Colonic mucosa (tissue), 4 donors: ENCODE measurements around the gene TMEM140. TPM values are rescaled to one million over a fixed set of nuclear protein-coding genes. Genes with fewer than 3 reads are reported as not detected.
"Not testable (repeated sequence)": the region's sequence is repeated elsewhere in the genome, so short reads cannot be mapped to it uniquely, and the experiment has no call there.

ENCODE experiments used
- DNase-seq: peaks from one replicate; pipeline ENCODE4 v3.0.0-alpha.2; 2020
- H3K27ac ChIP-seq: fragments of 200-600 bp; one replicate; pipeline ENCODE4 v1.8.0; 2021
- H3K27me3 ChIP-seq: fragments of 200-600 bp; one replicate; pipeline ENCODE4 v1.8.0; 2021
- H3K36me3 ChIP-seq: fragments of 200-600 bp; one replicate; pipeline ENCODE4 v1.8.0; 2021
- H3K4me1 ChIP-seq: fragments of 200-600 bp; one replicate; pipeline ENCODE4 v1.8.0; 2021; ENCODE audit warnings: mild to moderate bottlenecking
- H3K4me3 ChIP-seq: fragments of 200-600 bp; one replicate; pipeline ENCODE4 v1.8.0; 2021
- H3K9ac ChIP-seq, 2 donors: one replicate each; pipeline ENCODE4 v1.7.0; 2013; ENCODE audit warnings: control low read depth in 2 of 2, low read depth in 2 of 2, low read length in 2 of 2
- H3K9me3 ChIP-seq: fragments of 200-600 bp; one replicate; pipeline ENCODE4 v1.8.0; 2021
- intact Hi-C: fragments of 100-400 bp; cut with DNase I; formaldehyde crosslinking; loops from one replicate; pipeline ENCODE4 v1.14.1; 2022
- total RNA-seq, 2 donors: library from RNA; stranded (reverse); fragmentation: NEBNext Ultra II Directional in 1 of 2; extraction: Animal tissue kit (Norgen Biotek cat#: 25700) in 1 of 2; gene quantifications; one replicate each; pipeline ENCODE4 v1.2.1, GENCODE V29; 2021
- TF ChIP-seq, protein P1 (sequence below): fragments of 200-600 bp; IDR thresholded peaks from one replicate; pipeline ENCODE4 v1.8.0; 2022; ENCODE audit warnings: antibody characterized with exemption, mild to moderate bottlenecking
- donor health status: healthy.
- donor health status: DM: no; HTN: no; CAD: no.
- donor health status: DM: no; HTN: no; CAD: no.

Gene TMEM140
- total RNA-seq, 2 donors from 2014 or later = 3.8 to 11.9 TPM

DNA sequence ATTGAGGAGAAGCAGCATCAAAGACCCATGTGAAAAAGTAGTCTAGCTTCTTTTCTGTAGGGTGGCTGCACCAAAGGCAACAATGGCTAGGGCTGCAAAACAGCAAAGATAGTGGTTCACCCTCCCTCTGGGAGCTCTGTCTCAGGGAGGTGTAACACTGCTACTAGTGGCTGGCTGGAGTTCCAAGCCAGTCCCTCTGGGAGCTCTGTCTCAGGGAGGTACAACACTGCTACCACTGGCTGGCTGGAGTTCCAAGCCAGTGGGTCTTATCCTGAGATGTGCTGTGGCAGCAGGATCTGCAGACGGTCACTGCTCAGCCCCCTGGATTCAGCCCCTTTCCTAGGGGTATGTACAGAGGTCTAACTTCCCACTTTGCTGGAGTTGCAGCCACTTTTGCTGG, 37.9 kb upstream of the TMEM140 start:
- Histone ChIP-seq H3K9me3 (no peaks in the 10 kb centered on the region), H3K4me3 (no peak overlapping the region), H3K9ac (no peak overlapping the region), H3K36me3 (no peaks in the 10 kb centered on the region), H3K27me3 (no peaks in the 10 kb centered on the region), H3K27ac (no peak overlapping the region), H3K4me1 (no peaks in the 10 kb centered on the region)
- DNase-seq = no peak
- TF ChIP-seq, protein P1, sequence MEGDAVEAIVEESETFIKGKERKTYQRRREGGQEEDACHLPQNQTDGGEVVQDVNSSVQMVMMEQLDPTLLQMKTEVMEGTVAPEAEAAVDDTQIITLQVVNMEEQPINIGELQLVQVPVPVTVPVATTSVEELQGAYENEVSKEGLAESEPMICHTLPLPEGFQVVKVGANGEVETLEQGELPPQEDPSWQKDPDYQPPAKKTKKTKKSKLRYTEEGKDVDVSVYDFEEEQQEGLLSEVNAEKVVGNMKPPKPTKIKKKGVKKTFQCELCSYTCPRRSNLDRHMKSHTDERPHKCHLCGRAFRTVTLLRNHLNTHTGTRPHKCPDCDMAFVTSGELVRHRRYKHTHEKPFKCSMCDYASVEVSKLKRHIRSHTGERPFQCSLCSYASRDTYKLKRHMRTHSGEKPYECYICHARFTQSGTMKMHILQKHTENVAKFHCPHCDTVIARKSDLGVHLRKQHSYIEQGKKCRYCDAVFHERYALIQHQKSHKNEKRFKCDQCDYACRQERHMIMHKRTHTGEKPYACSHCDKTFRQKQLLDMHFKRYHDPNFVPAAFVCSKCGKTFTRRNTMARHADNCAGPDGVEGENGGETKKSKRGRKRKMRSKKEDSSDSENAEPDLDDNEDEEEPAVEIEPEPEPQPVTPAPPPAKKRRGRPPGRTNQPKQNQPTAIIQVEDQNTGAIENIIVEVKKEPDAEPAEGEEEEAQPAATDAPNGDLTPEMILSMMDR = no peak
- intact Hi-C loops = no loop called here

DNA sequence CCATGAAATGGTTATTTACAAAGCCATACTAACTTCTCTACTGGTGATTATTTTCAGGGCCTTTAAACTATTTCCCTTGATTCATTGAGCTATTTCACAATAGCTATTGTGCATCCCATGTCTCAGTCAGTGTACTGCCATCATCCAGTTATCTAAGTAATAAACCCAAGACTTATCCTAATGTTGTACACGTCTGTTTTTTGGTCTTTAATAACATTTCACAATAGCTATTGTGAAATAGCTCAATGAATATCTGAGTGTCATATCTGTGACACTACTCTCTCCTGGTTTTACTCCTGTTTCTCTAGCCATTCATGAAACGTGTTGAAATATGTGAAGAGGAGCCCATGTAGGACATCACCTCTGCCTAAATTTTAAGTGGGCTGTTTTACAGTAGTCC, 36.5 kb upstream of the TMEM140 start:
- no peak overlapping the region for H3K27ac ChIP-seq

DNA sequence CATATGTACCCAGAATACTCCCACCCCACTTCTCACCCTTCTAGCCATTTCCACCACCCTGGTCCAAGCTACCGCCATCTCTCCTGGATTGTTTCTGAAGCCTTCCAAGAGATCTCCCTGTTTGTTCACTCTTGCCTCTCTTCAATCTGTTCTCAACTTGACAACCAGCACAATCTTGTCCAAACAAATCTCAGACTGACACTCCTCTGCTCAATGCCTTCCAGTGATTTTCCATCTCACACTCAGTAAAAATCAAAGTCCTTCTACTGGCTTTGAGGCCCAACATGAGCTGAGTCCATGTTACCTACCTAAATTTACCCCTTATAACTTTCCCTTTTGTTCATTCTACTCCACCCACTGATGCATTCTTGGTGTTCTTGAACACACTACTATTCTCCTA, 33.2 kb upstream of the TMEM140 start:
- TF ChIP-seq, protein P1 = no peak
- no peak overlapping the region for H3K4me3 ChIP-seq
- no peaks in the 10 kb centered on the region for H3K27me3 ChIP-seq
- no peaks in the 10 kb centered on the region for H3K36me3 ChIP-seq
- H3K27ac ChIP-seq = no peak overlapping the region
- H3K4me1 ChIP-seq = no peaks in the 10 kb centered on the region
- DNase-seq = no peak
- no peaks in the 10 kb centered on the region for H3K9me3 ChIP-seq
- intact Hi-C loops = no loop called here
- H3K9ac ChIP-seq = no peak overlapping the region

More for the DNA sequence above, 36.5 kb upstream of the TMEM140 start:
- H3K9me3 ChIP-seq = no peaks in the 10 kb centered on the region
- H3K27me3 ChIP-seq = no peaks in the 10 kb centered on the region
- no peaks in the 10 kb centered on the region for H3K4me1 ChIP-seq
- H3K36me3 ChIP-seq = no peaks in the 10 kb centered on the region
- H3K4me3 ChIP-seq = no peak overlapping the region
- TF ChIP-seq, protein P1 = no peak
- DNase-seq = no peak
- intact Hi-C loops = no loop called here
- no peak overlapping the region for H3K9ac ChIP-seq

DNA sequence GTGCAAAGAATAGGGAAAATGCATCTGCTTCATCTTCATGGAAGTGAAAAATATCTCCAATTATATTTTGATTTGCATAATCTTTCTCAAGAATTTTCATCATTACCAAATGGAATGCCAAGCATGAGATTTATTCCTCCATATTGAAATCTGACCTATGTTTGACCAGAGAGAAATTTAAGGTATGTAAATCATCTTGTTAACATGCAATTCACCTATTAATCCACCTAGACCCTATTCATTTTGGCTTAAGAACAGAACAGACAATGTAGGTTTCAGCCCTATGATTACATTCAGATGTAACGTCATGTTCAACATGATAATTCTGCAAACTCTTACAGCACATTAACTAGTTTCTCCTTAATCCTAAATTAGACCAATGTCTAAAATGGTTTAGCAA, 30.8 kb upstream of the TMEM140 start:
- DNase-seq = no peak
- intact Hi-C loops = no loop called here
- H3K36me3 ChIP-seq = no peaks in the 10 kb centered on the region
- H3K9me3 ChIP-seq = no peaks in the 10 kb centered on the region
- H3K27ac ChIP-seq = no peak overlapping the region
- no peaks in the 10 kb centered on the region for H3K27me3 ChIP-seq
- no peaks in the 10 kb centered on the region for H3K4me1 ChIP-seq
- TF ChIP-seq, protein P1 = no peak
- H3K9ac ChIP-seq = no peak overlapping the region
- H3K4me3 ChIP-seq = no peak overlapping the region

DNA sequence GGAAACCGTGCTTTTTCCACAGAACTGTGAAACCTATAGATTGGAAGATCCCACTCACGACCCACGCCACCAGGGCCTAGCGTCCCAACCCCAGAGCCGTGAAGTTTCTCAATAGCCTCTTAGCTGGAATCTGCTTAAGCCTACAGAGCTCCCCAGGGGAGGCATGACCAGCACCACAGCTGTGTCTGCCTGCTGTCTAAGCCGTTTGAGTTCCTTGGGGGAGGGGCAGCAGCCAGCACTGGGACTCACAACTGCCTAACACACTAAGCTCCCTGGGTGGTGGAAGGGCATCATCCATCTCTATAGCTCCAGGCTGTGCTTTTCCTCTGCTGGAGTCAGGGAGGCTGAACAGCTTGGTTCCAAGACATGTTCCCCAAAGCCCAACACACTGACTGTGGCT, 26.0 kb upstream of the TMEM140 start:
- Histone ChIP-seq H3K36me3 (no peaks in the 10 kb centered on the region), H3K27ac (no peak overlapping the region), H3K27me3 (no peaks in the 10 kb centered on the region), H3K9me3 (no peaks in the 10 kb centered on the region), H3K4me1 (no peaks in the 10 kb centered on the region), H3K9ac (no peak overlapping the region), H3K4me3 (no peak overlapping the region)
- intact Hi-C loops = no loop called here
- TF ChIP-seq, protein P1 = no peak
- DNase-seq = no peak

DNA sequence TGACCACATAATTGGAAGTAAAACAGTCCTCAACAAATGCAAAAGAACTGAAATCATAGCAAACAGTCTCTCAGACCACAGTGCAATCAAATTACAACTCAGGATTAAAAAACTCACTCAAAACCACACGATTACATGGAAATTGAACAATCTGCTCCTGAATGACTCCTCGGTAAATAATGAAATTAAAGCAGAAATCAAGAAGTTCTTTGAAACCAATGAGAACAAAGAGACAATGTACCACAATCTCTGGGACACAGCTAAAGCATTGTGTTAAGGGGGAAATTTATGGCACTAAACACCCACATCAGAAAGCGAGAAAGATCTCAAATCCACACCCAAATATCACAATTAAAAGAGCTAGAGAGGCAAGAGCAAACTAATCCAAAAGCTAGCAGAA, 23.2 kb upstream of the TMEM140 start:
- H3K27ac ChIP-seq, H3K27me3 ChIP-seq, H3K9me3 ChIP-seq, DNase-seq, H3K4me1 ChIP-seq, intact Hi-C loops, H3K36me3 ChIP-seq, H3K4me3 ChIP-seq, H3K9ac ChIP-seq: not testable (repeated sequence)
